Natural killer cell (primary cell): ENCODE results near the gene RBM4B. TPM values are rescaled to one million over a fixed set of nuclear protein-coding genes. Genes with fewer than 3 reads are reported as not detected.

Experiments
- ATAC-seq, 3 donors: fragments of 150-1000 bp in 2 of 3; fragments of 200-7000 bp in 1 of 3; cut with Tn5 transposase; 1 replicate in 1 of 3; 2 replicates in 2 of 3; pipeline ENCODE4 v1.10.0; 2021; ENCODE audit warnings: mild to moderate bottlenecking in 2 of 3, moderate library complexity in 2 of 3
- DNase-seq, 2 donors: peaks; one replicate each; pipeline versions ENCODE4 v3.0.0 to v3.0.0-alpha.2; 2013 to 2021; ENCODE audit warnings: mixed read lengths in 1 of 2
- H3K27ac ChIP-seq: one replicate; pipeline ENCODE4 v1.5.1; 2013; ENCODE audit warnings: mild to moderate bottlenecking, low read length
- H3K27me3 ChIP-seq: one replicate; pipeline ENCODE4 v1.6.1; 2013; ENCODE audit warnings: low read length; ENCODE audit not compliant: control insufficient read depth, insufficient read depth
- H3K36me3 ChIP-seq: one replicate; pipeline ENCODE4 v1.6.1; 2013; ENCODE audit warnings: low read length; ENCODE audit not compliant: control insufficient read depth, insufficient read depth
- H3K4me1 ChIP-seq: one replicate; pipeline ENCODE4 v1.6.1; 2013; ENCODE audit warnings: low read length; ENCODE audit not compliant: control insufficient read depth, insufficient read depth
- H3K4me3 ChIP-seq: one replicate; pipeline ENCODE4 v1.5.1; 2013; ENCODE audit warnings: low read length
- H3K9me3 ChIP-seq: one replicate; pipeline ENCODE4 v1.6.1; 2013; ENCODE audit warnings: low read length; ENCODE audit not compliant: control insufficient read depth, insufficient read depth
- H3K27ac Mint-ChIP-seq, 2 donors: one replicate each; pipeline ENCODE4 v1.8.0; 2022; ENCODE audit warnings: mild to moderate bottlenecking in 2 of 2, mixed read lengths in 2 of 2, moderate library complexity in 1 of 2
- H3K27me3 Mint-ChIP-seq, 2 donors: one replicate each; pipeline ENCODE4 v1.8.0; 2022; ENCODE audit warnings: low read depth in 2 of 2, mixed read lengths in 2 of 2
- H3K36me3 Mint-ChIP-seq: one replicate; pipeline ENCODE4 v1.8.0; 2022; ENCODE audit warnings: mixed read lengths
- H3K4me1 Mint-ChIP-seq, 2 donors: one replicate each; pipeline ENCODE4 v1.8.0; 2022; ENCODE audit warnings: mixed read lengths in 2 of 2
- H3K4me3 Mint-ChIP-seq: one replicate; pipeline ENCODE4 v1.8.0; 2022; ENCODE audit warnings: mild to moderate bottlenecking, moderate library complexity, mixed read lengths
- H3K9me3 Mint-ChIP-seq, 2 donors: one replicate each; pipeline ENCODE4 v1.8.0; 2022; ENCODE audit warnings: mixed read lengths in 2 of 2
- CTCF ChIP-seq: fragments of 200-600 bp; IDR thresholded peaks from one replicate; pipeline ENCODE4 v1.8.0; 2022; ENCODE audit warnings: antibody characterized with exemption
- WGBS: methylation state at CpG from one replicate; pipeline ENCODE4 v1.1.7; 2013; ENCODE audit warnings: missing lambda C conversion rate; ENCODE audit not compliant: insufficient coverage; 5-methylcytosine and 5-hydroxymethylcytosine counted together
- intact Hi-C: fragments of 100-400 bp; cut with micrococcal nuclease; formaldehyde crosslinking; loops from one replicate; pipeline ENCODE4 v1.14.2; 2022
- total RNA-seq, 4 donors: library from RNA; stranded (reverse); fragments of 120-200 nt in 1 of 4; gene quantifications; one replicate each; pipeline versions ENCODE4 v1.2.3 to v1.2.4, GENCODE V29; 2013 to 2022

RBM4B gene
- total RNA-seq, 3 donors from 2014 or later (not counting 1 experiment from before 2014, with no cell fraction given): 11.1 to 23.0 (median 12.4) TPM

- H3K4me3 ChIP-seq: no peak overlapping the region
- TF ChIP-seq CTCF: no peak
- peaks cover 28 to 46% of the 10 kb centered on the region in 2 donors for H3K27me3 Mint-ChIP-seq
- intact Hi-C loops: no loop called here
- no peaks in the 10 kb centered on the region for H3K9me3 Mint-ChIP-seq
- 95% methylated on average over 5 of the region's 5 CpGs for WGBS
- H3K27ac ChIP-seq: no peak overlapping the region
- H3K27ac Mint-ChIP-seq: no peak overlapping the region
- no peaks in the 10 kb centered on the region for H3K36me3 ChIP-seq
- H3K27me3 ChIP-seq: peaks cover 23% of the 10 kb centered on the region
- no peak overlapping the region for H3K4me3 Mint-ChIP-seq
- peaks cover 24% of the 10 kb centered on the region for H3K4me1 ChIP-seq
- H3K9me3 ChIP-seq: no peaks in the 10 kb centered on the region
- DNase-seq (no peak), ATAC-seq (no peak)
- no peaks in the 10 kb centered on the region for H3K36me3 Mint-ChIP-seq
- H3K4me1 Mint-ChIP-seq: peaks cover 8 to 24% of the 10 kb centered on the region in 2 donors
These were observed 46.0 kb upstream of the RBM4B start for GRCh38 chr11:66723693-66724092.

GRCh38 chr11:66722745-66723651, 45.3 kb upstream of the RBM4B start:
- Mint-ChIP-seq H3K4me3 (no peak overlapping the region), H3K9me3 (no peaks in the 10 kb centered on the region), H3K36me3 (no peaks in the 10 kb centered on the region), H3K27ac (no peak overlapping the region), H3K27me3 (peaks cover 25 to 46% of the 10 kb centered on the region in 2 donors), H3K4me1 (peaks cover 5 to 20% of the 10 kb centered on the region in 2 donors)
- 92% methylated on average over 16 of the region's 16 CpGs for WGBS
- ATAC-seq (no peak), DNase-seq (no peak)
- Histone ChIP-seq H3K4me1 (peaks cover 20% of the 10 kb centered on the region), H3K4me3 (no peak overlapping the region), H3K36me3 (no peaks in the 10 kb centered on the region), H3K27ac (no peak overlapping the region), H3K9me3 (no peaks in the 10 kb centered on the region), H3K27me3 (peaks cover 19% of the 10 kb centered on the region)
- intact Hi-C loops: no loop called here
- TF ChIP-seq CTCF: no peak

DNA sequence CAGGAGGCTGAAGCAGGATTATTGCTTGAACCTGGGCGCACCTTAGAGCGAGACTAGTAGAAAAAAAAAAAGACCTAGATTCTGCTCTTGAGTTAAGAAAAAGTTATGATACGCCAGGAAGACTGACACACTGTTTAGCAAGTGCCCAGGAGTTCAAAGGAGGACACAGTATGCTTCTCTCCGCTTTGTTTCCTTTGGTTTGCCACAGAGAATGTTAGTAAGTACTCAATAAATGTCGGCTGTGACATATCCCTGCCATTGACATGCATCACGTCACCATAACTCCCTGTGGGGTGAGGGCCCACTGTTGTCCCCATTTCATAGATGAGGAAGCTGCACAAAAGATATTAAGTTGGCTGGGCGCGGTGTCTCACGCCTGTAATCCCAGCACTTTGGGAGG, 44.3 kb upstream of the RBM4B start:
- H3K9me3 ChIP-seq: no peaks in the 10 kb centered on the region
- H3K27me3 ChIP-seq: peaks cover 13% of the 10 kb centered on the region
- H3K4me1 Mint-ChIP-seq: peaks cover 1 to 14% of the 10 kb centered on the region in 2 donors
- no peaks in the 10 kb centered on the region for H3K36me3 ChIP-seq
- DNase-seq (no peak), ATAC-seq (no peak)
- H3K36me3 Mint-ChIP-seq: no peaks in the 10 kb centered on the region
- intact Hi-C loops: no loop called here
- no peak overlapping the region for H3K27ac Mint-ChIP-seq
- H3K9me3 Mint-ChIP-seq: no peaks in the 10 kb centered on the region
- peaks cover 14% of the 10 kb centered on the region for H3K4me1 ChIP-seq
- 92% methylated on average over 9 of the region's 9 CpGs for WGBS
- H3K27me3 Mint-ChIP-seq: peaks cover 21 to 43% of the 10 kb centered on the region in 2 donors
- TF ChIP-seq CTCF: no peak
- no peak overlapping the region for H3K4me3 Mint-ChIP-seq
- H3K27ac ChIP-seq: no peak overlapping the region
- no peak overlapping the region for H3K4me3 ChIP-seq
